H1 (cell line): ENCODE measurements around the gene ENDOV. TPM values are rescaled to one million over a fixed set of nuclear protein-coding genes. Genes with fewer than 3 reads are reported as not detected.

Experiments
- CTCF ChIA-PET: fragments of 300-600 bp; sonication (Branson Sonifier 250); formaldehyde crosslinking; loops from one replicate; lab custom pipeline; 2021; ENCODE audit not compliant: partially characterized antibody; lab: Charles Lee
- POLR2A ChIA-PET: fragments of 300-600 bp; sonication (Branson Sonifier 250); formaldehyde crosslinking; loops from one replicate; lab custom pipeline; 2021; ENCODE audit warnings: inconsistent platforms; ENCODE audit not compliant: partially characterized antibody; lab: Charles Lee
- DNase-seq, 2 experiments: peaks; one replicate each; pipeline versions ENCODE4 v3.0.0 to v3.0.0-alpha.2; 2010 to 2022; ENCODE audit warnings: low spot score in 2 of 2, low read depth in 1 of 2, mixed read lengths in 1 of 2
- FAIRE-seq: peaks from 2 replicates; lab custom pipeline; 2011; peaks lifted over from hg19 to GRCh38; lab: Jason Lieb, UNC
- H2AFZ ChIP-seq: 2 replicates; pipeline ENCODE4 v1.8.1; 2012; ENCODE audit warnings: low read length, inconsistent platforms
- H2AK5ac ChIP-seq: 2 replicates; pipeline ENCODE4 v1.6.1; 2013; ENCODE audit warnings: low read depth, low read length
- H2BK120ac ChIP-seq: replicated peaks from 2 replicates; pipeline ENCODE3; 2013; ENCODE audit warnings: low read depth, low read length, inconsistent platforms
- H2BK12ac ChIP-seq: 2 replicates; pipeline ENCODE4 v1.6.1; 2013; ENCODE audit warnings: low read depth, low read length
- H2BK15ac ChIP-seq: 2 replicates; pipeline ENCODE4 v1.6.1; 2013; ENCODE audit warnings: low read length
- H2BK20ac ChIP-seq: 2 replicates; pipeline ENCODE4 v1.6.1; 2013; ENCODE audit warnings: low read length
- H2BK5ac ChIP-seq: 2 replicates; pipeline ENCODE4 v1.6.1; 2013; ENCODE audit warnings: low read depth, low read length
- H3K14ac ChIP-seq: 2 replicates; pipeline ENCODE4 v1.6.1; 2013; ENCODE audit warnings: inconsistent platforms; ENCODE audit not compliant: insufficient read length
- H3K18ac ChIP-seq: 2 replicates; pipeline ENCODE4 v1.6.1; 2013; ENCODE audit warnings: low read length; ENCODE audit errors: extremely low read depth
- H3K23ac ChIP-seq: 2 replicates; pipeline ENCODE4 v1.6.1; 2013; ENCODE audit warnings: inconsistent platforms; ENCODE audit not compliant: insufficient read length
- H3K23me2 ChIP-seq: 2 replicates; pipeline ENCODE4 v1.6.1; 2013; ENCODE audit warnings: low read depth, low read length
- H3K27ac ChIP-seq: 2 replicates; pipeline ENCODE4 v1.6.1; 2011; ENCODE audit warnings: low read depth, low read length, inconsistent platforms
- H3K27me3 ChIP-seq, 4 experiments: replicated peaks in 1 of 4; 1 replicate in 1 of 4; 2 replicates in 3 of 4; pipeline versions ENCODE4 v1.6.1 to v1.8.1; 2011 to 2013; ENCODE audit warnings: low read length in 3 of 4, mild to moderate bottlenecking in 3 of 4, inconsistent platforms in 2 of 4, mixed read lengths in 2 of 4, moderate library complexity in 1 of 4; ENCODE audit not compliant: control insufficient read depth in 3 of 4, insufficient read depth in 3 of 4; ENCODE audit errors: extremely low read depth in 1 of 4
- H3K36me3 ChIP-seq, 4 experiments: 2 replicates each; pipeline versions ENCODE4 v1.6.1 to v1.8.1; 2011 to 2013; ENCODE audit warnings: mild to moderate bottlenecking in 4 of 4, low read length in 3 of 4, moderate library complexity in 2 of 4, control low read depth in 1 of 4, inconsistent platforms in 1 of 4; ENCODE audit not compliant: insufficient read depth in 4 of 4, control insufficient read depth in 2 of 4
- H3K4ac ChIP-seq: replicated peaks from 2 replicates; pipeline ENCODE3; 2013; ENCODE audit warnings: low read length, low read depth, mixed read lengths, inconsistent platforms; ENCODE audit not compliant: insufficient read length
- H3K4me1 ChIP-seq, 4 experiments: replicated peaks in 1 of 4; 1 replicate in 1 of 4; 2 replicates in 3 of 4; pipeline versions ENCODE4 v1.6.1 to v1.8.1; 2011 to 2013; ENCODE audit warnings: low read length in 3 of 4, inconsistent platforms in 2 of 4, mixed read lengths in 1 of 4; ENCODE audit not compliant: insufficient read depth in 4 of 4, control insufficient read depth in 3 of 4
- H3K4me2 ChIP-seq, 2 experiments: 2 replicates each; pipeline versions ENCODE4 v1.6.1 to v1.8.1; 2011 to 2013; ENCODE audit warnings: low read depth in 2 of 2, low read length in 2 of 2, control low read depth in 1 of 2, inconsistent platforms in 1 of 2, mild to moderate bottlenecking in 1 of 2; ENCODE audit not compliant: insufficient read depth in 1 of 2
- H3K4me3 ChIP-seq, 4 experiments: fragments of 200-600, 300-600 bp in 1 of 4; sonication (generic), shearing (Covaris generic), sonication (Bioruptor Twin) in 1 of 4; 2 replicates each; pipeline versions ENCODE4 v1.5.1 to v1.8.1; 2011 to 2016; ENCODE audit warnings: low read length in 4 of 4, low read depth in 3 of 4, control low read depth in 2 of 4, inconsistent platforms in 2 of 4, mild to moderate bottlenecking in 2 of 4, mixed read lengths in 1 of 4, moderate library complexity in 1 of 4; ENCODE audit not compliant: insufficient read depth in 2 of 4; ENCODE audit errors: extremely low read depth in 1 of 4
- H3K56ac ChIP-seq: replicated peaks from 2 replicates; pipeline ENCODE3; 2013; ENCODE audit warnings: low read depth, mild to moderate bottlenecking, mixed read lengths, low read length, inconsistent platforms; ENCODE audit not compliant: insufficient read length
- H3K79me1 ChIP-seq: 2 replicates; pipeline ENCODE4 v1.6.1; 2013; ENCODE audit warnings: low read depth, low read length, control low read depth
- H3K79me2 ChIP-seq, 2 experiments: 2 replicates each; pipeline versions ENCODE4 v1.6.1 to v1.8.1; 2012 to 2013; ENCODE audit warnings: low read length in 2 of 2, mild to moderate bottlenecking in 2 of 2, inconsistent platforms in 1 of 2; ENCODE audit not compliant: insufficient read depth in 2 of 2, control insufficient read depth in 1 of 2
- H3K9ac ChIP-seq, 4 experiments: replicated peaks in 1 of 4; 1 replicate in 1 of 4; 2 replicates in 3 of 4; pipeline versions ENCODE4 v1.6.1 to v1.8.1; 2011 to 2013; ENCODE audit warnings: low read depth in 3 of 4, low read length in 3 of 4, control low read depth in 2 of 4, mild to moderate bottlenecking in 2 of 4, moderate library complexity in 2 of 4, inconsistent platforms in 1 of 4; ENCODE audit errors: extremely low read depth in 1 of 4
- H3K9me3 ChIP-seq, 2 experiments: 2 replicates each; pipeline versions ENCODE4 v1.6.1 to v1.8.1; 2012 to 2013; ENCODE audit warnings: mild to moderate bottlenecking in 2 of 2, moderate library complexity in 2 of 2, control low read depth in 1 of 2, inconsistent platforms in 1 of 2, low read depth in 1 of 2, low read length in 1 of 2, mixed read lengths in 1 of 2; ENCODE audit not compliant: insufficient read depth in 2 of 2
- H4K20me1 ChIP-seq, 2 experiments: replicated peaks in 1 of 2; 2 replicates each; pipeline versions ENCODE3 to v1.8.1; 2011 to 2013; ENCODE audit warnings: inconsistent platforms in 2 of 2, low read length in 2 of 2, mild to moderate bottlenecking in 1 of 2; ENCODE audit not compliant: insufficient read depth in 2 of 2, control insufficient read depth in 1 of 2
- H4K5ac ChIP-seq: 2 replicates; pipeline ENCODE4 v1.6.1; 2013; ENCODE audit warnings: low read length, low read depth, mixed read lengths, inconsistent platforms; ENCODE audit not compliant: insufficient read length
- H4K8ac ChIP-seq: 2 replicates; pipeline ENCODE4 v1.8.0; 2013; ENCODE audit warnings: mild to moderate bottlenecking, moderate library complexity, low read length, inconsistent platforms; ENCODE audit not compliant: insufficient read depth; ENCODE audit errors: extremely low read depth
- H4K91ac ChIP-seq: replicated peaks from 2 replicates; pipeline ENCODE3; 2013; ENCODE audit warnings: low read length, mixed read lengths, inconsistent platforms; ENCODE audit not compliant: insufficient read length
- CBX5 ChIP-seq: fragments of 300-800, 300-1000 bp; sonication (generic); IDR thresholded peaks from 2 replicates; pipeline ENCODE4 v1.7.1; 2016; ENCODE audit warnings: antibody characterized with exemption, low read length, low read depth
- CHD2 ChIP-seq: IDR thresholded peaks from 2 replicates; pipeline ENCODE4 v1.6.1; 2012; ENCODE audit warnings: low read length, improper control_type of control experiment
- CREB1 ChIP-seq: IDR thresholded peaks from 2 replicates; pipeline ENCODE4 v1.6.1; 2012; ENCODE audit warnings: inconsistent platforms
- CTBP2 ChIP-seq: IDR thresholded peaks from 2 replicates; pipeline ENCODE4 v1.7.0; 2011; ENCODE audit warnings: borderline replicate concordance, mild to moderate bottlenecking, moderate library complexity, mixed read lengths, low read length; ENCODE audit not compliant: insufficient read depth, insufficient read length
- EP300 ChIP-seq, 2 experiments: IDR thresholded peaks; 1 replicate in 1 of 2; 2 replicates in 1 of 2; pipeline ENCODE4 v1.6.1; 2011 to 2012; ENCODE audit warnings: low read depth in 2 of 2, low read length in 2 of 2, mild to moderate bottlenecking in 2 of 2, borderline replicate concordance in 1 of 2, inconsistent platforms in 1 of 2, moderate library complexity in 1 of 2
- EZH2 ChIP-seq: fragments of 200-600 bp; sonication (generic); IDR thresholded peaks from 2 replicates; pipeline ENCODE4 v1.7.1; 2012; ENCODE audit warnings: low read depth, mild to moderate bottlenecking, moderate library complexity, low read length, inconsistent platforms; ENCODE audit not compliant: severe bottlenecking
- HDAC6 ChIP-seq: IDR thresholded peaks from one replicate; pipeline ENCODE4 v1.7.1; 2012; ENCODE audit warnings: low read depth, mild to moderate bottlenecking, inconsistent platforms, low read length, moderate library complexity
- JUN ChIP-seq: IDR thresholded peaks from 2 replicates; pipeline ENCODE4 v1.6.1; 2011; ENCODE audit warnings: low read depth, mild to moderate bottlenecking, improper control_type of control experiment, low read length
- NRF1 ChIP-seq: IDR thresholded peaks from 2 replicates; pipeline ENCODE4 v1.6.1; 2011; ENCODE audit warnings: mild to moderate bottlenecking, low read depth, low read length, improper control_type of control experiment
- POLR2AphosphoS5 ChIP-seq: IDR thresholded peaks from 2 replicates; pipeline ENCODE4 v1.6.1; 2011; ENCODE audit warnings: low read depth, low read length
- RFX5 ChIP-seq: IDR thresholded peaks from 2 replicates; pipeline ENCODE4 v1.6.1; 2011; ENCODE audit warnings: low read depth, low read length, improper control_type of control experiment, borderline replicate concordance
- SUZ12 ChIP-seq: fragments of 200-600 bp; sonication (generic); IDR thresholded peaks from 2 replicates; pipeline ENCODE4 v1.6.1; 2012; ENCODE audit warnings: mild to moderate bottlenecking, inconsistent platforms, low read length, moderate library complexity, mixed read lengths
- TBP ChIP-seq: IDR thresholded peaks from 2 replicates; pipeline ENCODE4 v1.6.1; 2011; ENCODE audit warnings: low read depth, low read length, improper control_type of control experiment
- TCF12 ChIP-seq: IDR thresholded peaks from 2 replicates; pipeline ENCODE4 v1.6.1; 2011; ENCODE audit warnings: low read depth, mild to moderate bottlenecking, low read length
- YY1 ChIP-seq: IDR thresholded peaks from 2 replicates; pipeline ENCODE4 v1.6.1; 2011; ENCODE audit warnings: low read depth, mild to moderate bottlenecking, low read length
- WGBS, 2 experiments: shearing (Covaris generic) in 1 of 2; methylation state at CpG; one replicate each; pipeline versions ENCODE4 v1.1.6 to v1.1.7; 2013 to 2015; ENCODE audit warnings: low lambda C conversion rate in 2 of 2, mixed read lengths in 2 of 2, inconsistent platforms in 1 of 2, low coverage in 1 of 2, missing lambda C conversion rate in 1 of 2; ENCODE audit not compliant: insufficient replicate concordance in 2 of 2, insufficient coverage in 1 of 2, insufficient read length in 1 of 2; ENCODE audit errors: extremely low coverage in 1 of 2, missing lambda C conversion rate in 1 of 2; 5-methylcytosine and 5-hydroxymethylcytosine counted together
- polyA plus RNA-seq, 7 experiments: library from polyadenylated mRNA; depleted of rRNA in 3 of 7; stranded (reverse) in 5 of 7; unstranded in 2 of 7; fragments of >200 nt in 5 of 7; fragments of 200-250 nt in 2 of 7; gene quantifications; 1 replicate in 5 of 7; 2 replicates in 1 of 7; 4 replicates in 1 of 7; pipeline versions ENCODE4 v1.2.1 to v1.2.3, GENCODE V29; 2011 to 2013; ENCODE audit warnings: missing spikeins in 2 of 7, mixed read lengths in 2 of 7
- total RNA-seq: library from RNA; stranded (reverse); fragmentation: NEBNext Ultra II Directional; extraction: Animal tissue kit (Norgen Biotek cat#: 25700); gene quantifications from 2 replicates; pipeline ENCODE4 v1.2.1, GENCODE V29; 2021

Gene ENDOV
- total and polyA plus RNA-seq, 2 of the 8 experiments (the other 6 are each of a cell fraction or from before 2014, with no cell fraction given): 10.6 to 13.3 TPM

- TF ChIP-seq CREB1 (no peak), JUN (no peak), TCF12 (no peak), HDAC6 (no peak), EZH2 (no peak), CBX5 (no peak), EP300 (IDR thresholded peaks at IDR 0.05; ENCODE audit: borderline replicate concordance in 1 of 2, low read depth in 2 of 2, low read length in 2 of 2) (no peak), YY1 (no peak), POLR2AphosphoS5 (no peak), SUZ12 (no peak), TBP (no peak), RFX5 (no peak), CHD2 (no peak), NRF1 (no peak), CTBP2 (no peak)
- TF ChIP-seq, all 59 proteins: peak for 0
- Histone ChIP-seq H3K27ac (no peak overlapping the region), H3K27me3 (no peaks in the 10 kb centered on the region), H3K79me1 (no peaks in the 10 kb centered on the region), H3K36me3 (no peaks in the 10 kb centered on the region), H2BK120ac (no peak overlapping the region), H2BK5ac (no peak overlapping the region), H4K91ac (no peak overlapping the region), H3K79me2 (no peaks in the 10 kb centered on the region), H4K20me1 (no peaks in the 10 kb centered on the region), H2BK20ac (no peak overlapping the region), H3K23ac (no peak overlapping the region), H3K4me2 (no peak overlapping the region), H2BK12ac (no peak overlapping the region), H3K14ac (no peak overlapping the region), H3K4ac (no peak overlapping the region), H3K9me3 (no peaks in the 10 kb centered on the region), H4K8ac (no peak overlapping the region), H4K5ac (no peak overlapping the region), H3K18ac (no peak overlapping the region), H2BK15ac (no peak overlapping the region), H3K56ac (no peak overlapping the region), H3K4me1 (no peaks in the 10 kb centered on the region), H3K4me3 (no peak overlapping the region), H3K9ac (no peak overlapping the region), H3K23me2 (no peaks in the 10 kb centered on the region), H2AK5ac (no peak overlapping the region), H2AFZ (no peak overlapping the region)
- ChIA-PET CTCF (no interaction called here), POLR2A (no interaction called here)
- FAIRE-seq (no peak), DNase-seq (no peak)
- WGBS, 2 experiments: 85% methylated on average over 8 of the region's 8 CpGs; no CpG with 5 or more reads in 1 of the 2 experiments
Measured at GRCh38 chr17:80406146-80406545, 8.8 kb upstream of the ENDOV start.
